Body of pancreas (tissue), 4 donors: ENCODE data around the gene MMP14. TPM values are rescaled to one million over a fixed set of nuclear protein-coding genes. Genes with fewer than 3 reads are reported as not detected.

Experiments
- ATAC-seq: fragments of 150-250 bp; one replicate; pipeline ENCODE4 v1.9.1; 2016
- DNase-seq, 4 donors: peaks; one replicate each; pipeline ENCODE4 v3.0.0-alpha.2; 2019
- H3K27ac ChIP-seq, 4 donors: fragments of 200-600 bp; sonication (generic); 1 replicate in 3 of 4; 2 replicates in 1 of 4; pipeline versions ENCODE4 v1.5.1 to v1.6.1; 2016 to 2019; ENCODE audit warnings: mild to moderate bottlenecking in 1 of 4, mixed read lengths in 1 of 4, moderate library complexity in 1 of 4
- H3K27me3 ChIP-seq, 2 donors: fragments of 200-600 bp; sonication (generic); one replicate each; pipeline ENCODE4 v1.6.0; 2016; ENCODE audit warnings: mild to moderate bottlenecking in 1 of 2
- H3K36me3 ChIP-seq, 2 donors: fragments of 200-600 bp; sonication (generic); replicated peaks in 1 of 2; 2 replicates each; pipeline ENCODE4 v1.5.1; 2016; ENCODE audit warnings: low read depth in 2 of 2; ENCODE audit not compliant: insufficient read depth in 1 of 2
- H3K4me1 ChIP-seq: fragments of 200-600 bp; sonication (generic); one replicate; pipeline ENCODE4 v1.6.0; 2016
- H3K4me3 ChIP-seq, 2 donors: fragments of 200-600 bp; sonication (generic); 1 replicate in 1 of 2; 2 replicates in 1 of 2; pipeline ENCODE4 v1.5.1; 2016 to 2019
- H3K9me3 ChIP-seq, 3 donors: fragments of 200-600 bp; sonication (generic); 1 replicate in 2 of 3; 2 replicates in 1 of 3; pipeline ENCODE4 v1.5.1; 2016
- POLR2A ChIP-seq, 3 donors: fragments of 450-650 bp; IDR thresholded peaks; one replicate each; pipeline ENCODE4 v1.6.1; 2016; ENCODE audit warnings: antibody characterized with exemption in 3 of 3, mild to moderate bottlenecking in 2 of 3
- WGBS, 2 donors: methylation state at CpG; one replicate each; pipeline ENCODE4 v1.1.5; 2017; 5-methylcytosine and 5-hydroxymethylcytosine counted together
- intact Hi-C: fragments of 100-400 bp; cut with DNase I; formaldehyde crosslinking; loops from one replicate; pipeline ENCODE4 v1.15.1; 2023
- total RNA-seq, 2 donors: library from RNA; depleted of rRNA; stranded (reverse); fragments of >200 nt; gene quantifications; one replicate each; pipeline ENCODE4 v1.1.0, GENCODE V29; 2016
- TF ChIP-seq, protein P1 (sequence below), 7 experiments: fragments of 450-650 bp in 4 of 7; fragments of 200-600 bp in 3 of 7; sonication (generic) in 3 of 7; IDR thresholded peaks; one replicate each; pipeline ENCODE4 v1.5.1; 2016 to 2019; ENCODE audit warnings: antibody characterized with exemption in 7 of 7

MMP14 gene
- total RNA-seq, 2 donors from 2014 or later = 55.3 to 65.3 TPM

DNA sequence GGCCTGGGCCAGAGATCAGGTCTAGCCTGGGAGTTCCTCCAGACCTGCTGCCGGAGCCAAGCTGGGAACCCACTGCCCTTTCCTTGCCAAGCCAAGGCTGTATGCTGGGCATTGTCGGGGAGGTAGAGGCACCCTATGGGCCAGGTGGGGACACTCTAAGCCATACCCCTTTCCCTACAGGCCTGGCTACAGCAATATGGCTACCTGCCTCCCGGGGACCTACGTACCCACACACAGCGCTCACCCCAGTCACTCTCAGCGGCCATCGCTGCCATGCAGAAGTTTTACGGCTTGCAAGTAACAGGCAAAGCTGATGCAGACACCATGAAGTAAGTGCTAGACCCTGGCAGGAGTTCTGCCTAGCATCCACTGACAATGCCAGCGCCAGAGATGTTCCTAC is 4.9 kb downstream of the MMP14 start:
- intact Hi-C loops = no loop called here
- H3K36me3 ChIP-seq = peaks cover 12 to 20% of the 10 kb centered on the region in 2 donors
- H3K4me1 ChIP-seq = peaks cover 20% of the 10 kb centered on the region

DNA sequence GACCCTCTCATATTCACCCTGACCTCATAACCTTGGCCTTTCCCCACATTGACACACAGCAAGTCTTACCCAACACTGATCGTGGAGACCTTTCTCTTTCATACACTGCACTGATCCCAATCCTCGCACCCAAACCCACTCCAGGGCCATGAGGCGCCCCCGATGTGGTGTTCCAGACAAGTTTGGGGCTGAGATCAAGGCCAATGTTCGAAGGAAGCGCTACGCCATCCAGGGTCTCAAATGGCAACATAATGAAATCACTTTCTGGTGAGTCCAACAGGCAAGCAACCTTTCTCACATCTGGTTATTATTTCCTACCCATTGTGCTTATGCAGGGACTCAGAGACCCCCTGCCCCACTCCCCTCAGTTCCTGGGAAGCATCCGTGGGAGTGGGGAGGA is 5.4 kb downstream of the MMP14 start:
- intact Hi-C loops = no loop called here
- DNase-seq (no peak), ATAC-seq (no peak)
- Histone ChIP-seq H3K9me3 (no peaks in the 10 kb centered on the region), H3K36me3 (peaks cover 12 to 20% of the 10 kb centered on the region in 2 donors), H3K27ac (no peak overlapping the region), H3K27me3 (no peaks in the 10 kb centered on the region), H3K4me1 (peaks cover 20% of the 10 kb centered on the region), H3K4me3 (no peak overlapping the region)
- 94 to 95% methylated on average over 2 to 8 of the region's 8 CpGs for WGBS, 2 donors
- TF ChIP-seq POLR2A (IDR thresholded peaks at IDR 0.05) = no peak
- TF ChIP-seq, protein P1, sequence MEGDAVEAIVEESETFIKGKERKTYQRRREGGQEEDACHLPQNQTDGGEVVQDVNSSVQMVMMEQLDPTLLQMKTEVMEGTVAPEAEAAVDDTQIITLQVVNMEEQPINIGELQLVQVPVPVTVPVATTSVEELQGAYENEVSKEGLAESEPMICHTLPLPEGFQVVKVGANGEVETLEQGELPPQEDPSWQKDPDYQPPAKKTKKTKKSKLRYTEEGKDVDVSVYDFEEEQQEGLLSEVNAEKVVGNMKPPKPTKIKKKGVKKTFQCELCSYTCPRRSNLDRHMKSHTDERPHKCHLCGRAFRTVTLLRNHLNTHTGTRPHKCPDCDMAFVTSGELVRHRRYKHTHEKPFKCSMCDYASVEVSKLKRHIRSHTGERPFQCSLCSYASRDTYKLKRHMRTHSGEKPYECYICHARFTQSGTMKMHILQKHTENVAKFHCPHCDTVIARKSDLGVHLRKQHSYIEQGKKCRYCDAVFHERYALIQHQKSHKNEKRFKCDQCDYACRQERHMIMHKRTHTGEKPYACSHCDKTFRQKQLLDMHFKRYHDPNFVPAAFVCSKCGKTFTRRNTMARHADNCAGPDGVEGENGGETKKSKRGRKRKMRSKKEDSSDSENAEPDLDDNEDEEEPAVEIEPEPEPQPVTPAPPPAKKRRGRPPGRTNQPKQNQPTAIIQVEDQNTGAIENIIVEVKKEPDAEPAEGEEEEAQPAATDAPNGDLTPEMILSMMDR (IDR thresholded peaks at IDR 0.05) = no peak

More for the DNA sequence above, 4.9 kb downstream of the MMP14 start:
- Histone ChIP-seq H3K4me3 (no peak overlapping the region), H3K27me3 (no peaks in the 10 kb centered on the region), H3K9me3 (no peaks in the 10 kb centered on the region), H3K27ac (no peak overlapping the region)
- DNase-seq (peak in 1 of 4 donors; percentile 8), ATAC-seq (no peak)
- TF ChIP-seq, protein P1 (IDR thresholded peaks at IDR 0.05) = no peak
- TF ChIP-seq POLR2A (IDR thresholded peaks at IDR 0.05) = no peak
- WGBS, 2 donors = 95 to 96% methylated on average over 6 to 9 of the region's 9 CpGs

DNA sequence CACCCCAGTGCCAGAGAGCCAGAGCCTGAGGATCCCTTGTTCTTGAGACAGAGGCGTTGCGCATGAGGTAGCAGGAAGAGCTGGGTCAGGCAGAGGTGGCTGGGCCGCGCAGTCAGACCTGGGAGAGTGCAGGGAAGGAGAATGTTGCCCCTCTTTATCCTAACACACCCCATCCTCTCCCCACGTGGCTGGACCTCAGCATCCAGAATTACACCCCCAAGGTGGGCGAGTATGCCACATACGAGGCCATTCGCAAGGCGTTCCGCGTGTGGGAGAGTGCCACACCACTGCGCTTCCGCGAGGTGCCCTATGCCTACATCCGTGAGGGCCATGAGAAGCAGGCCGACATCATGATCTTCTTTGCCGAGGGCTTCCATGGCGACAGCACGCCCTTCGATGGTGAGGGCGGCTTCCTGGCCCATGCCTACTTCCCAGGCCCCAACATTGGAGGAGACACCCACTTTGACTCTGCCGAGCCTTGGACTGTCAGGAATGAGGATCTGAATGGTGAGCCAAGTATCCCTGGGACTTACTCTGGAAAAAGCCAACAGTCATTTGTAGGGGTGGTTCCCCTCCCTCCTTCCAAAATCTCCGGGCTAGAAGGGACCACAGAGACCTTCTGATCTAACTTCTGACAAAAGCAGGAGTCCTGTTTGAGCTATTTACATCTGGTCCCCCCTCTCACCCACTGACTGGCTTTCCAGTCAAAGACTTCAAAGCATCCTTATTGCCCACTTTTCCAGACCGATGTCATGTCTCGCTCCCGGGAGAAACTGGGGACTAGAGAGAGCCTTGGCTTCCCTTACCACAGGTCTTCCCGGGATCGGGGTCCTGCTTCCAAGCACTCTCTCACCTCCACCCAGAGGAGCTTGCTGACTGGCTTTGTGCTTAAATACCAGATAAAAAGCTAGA is 6.1 kb downstream of the MMP14 start:
- Histone ChIP-seq H3K9me3 (no peaks in the 10 kb centered on the region), H3K4me1 (peaks cover 20% of the 10 kb centered on the region), H3K27me3 (no peaks in the 10 kb centered on the region), H3K36me3 (peaks cover 12 to 20% of the 10 kb centered on the region in 2 donors), H3K4me3 (no peak overlapping the region), H3K27ac (no peak overlapping the region)
- TF ChIP-seq, protein P1 (IDR thresholded peaks at IDR 0.05) = no peak
- DNase-seq (no peak), ATAC-seq (no peak)
- 88 to 94% methylated on average over 21 to 28 of the region's 28 CpGs for WGBS, 2 donors
- intact Hi-C loops = no loop called here

DNA sequence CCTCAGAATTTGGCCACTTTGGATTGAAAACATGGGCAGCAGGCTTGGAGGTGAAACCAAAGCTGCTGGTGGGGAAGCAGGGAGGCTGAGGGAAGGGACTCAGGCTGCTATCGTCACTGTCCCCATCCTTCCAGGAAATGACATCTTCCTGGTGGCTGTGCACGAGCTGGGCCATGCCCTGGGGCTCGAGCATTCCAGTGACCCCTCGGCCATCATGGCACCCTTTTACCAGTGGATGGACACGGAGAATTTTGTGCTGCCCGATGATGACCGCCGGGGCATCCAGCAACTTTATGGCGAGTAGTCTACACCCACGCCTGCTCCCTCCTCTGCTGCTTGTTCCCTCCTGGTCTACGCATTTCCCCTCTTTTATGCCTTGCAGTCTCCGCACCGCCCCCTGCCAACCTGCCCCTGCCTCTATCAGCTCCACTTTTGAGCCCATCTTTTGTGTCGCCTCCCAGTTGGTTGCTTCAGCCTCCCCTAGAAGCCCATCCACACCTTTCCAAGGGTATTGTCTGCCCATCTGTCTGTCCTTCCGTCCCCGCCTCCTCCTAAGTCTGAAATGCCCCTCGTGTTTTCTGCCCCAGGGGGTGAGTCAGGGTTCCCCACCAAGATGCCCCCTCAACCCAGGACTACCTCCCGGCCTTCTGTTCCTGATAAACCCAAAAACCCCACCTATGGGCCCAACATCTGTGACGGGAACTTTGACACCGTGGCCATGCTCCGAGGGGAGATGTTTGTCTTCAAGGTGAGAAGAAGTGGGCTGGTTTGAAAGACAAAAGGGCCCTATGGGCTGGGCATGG is 6.9 kb downstream of the MMP14 start:
- no peaks in the 10 kb centered on the region for H3K9me3 ChIP-seq
- TF ChIP-seq POLR2A (IDR thresholded peaks at IDR 0.05) = no peak
- TF ChIP-seq, protein P1 (IDR thresholded peaks at IDR 0.05) = no peak
- no peak for DNase-seq
- H3K27ac ChIP-seq = no peak overlapping the region
- peaks cover 12 to 20% of the 10 kb centered on the region in 2 donors for H3K36me3 ChIP-seq
- H3K4me3 ChIP-seq = no peak overlapping the region
- 85 to 88% methylated on average over 21 of the region's 21 CpGs for WGBS, 2 donors
- no peaks in the 10 kb centered on the region for H3K27me3 ChIP-seq
- no peak for ATAC-seq
- intact Hi-C loops = no loop called here
- peaks cover 13% of the 10 kb centered on the region for H3K4me1 ChIP-seq
